H9 (cell line): Measurements from ENCODE around the gene MPZL1. TPM values are rescaled to one million over a fixed set of nuclear protein-coding genes. Genes with fewer than 3 reads are reported as not detected.

Source experiments
- DNase-seq: peaks from one replicate; pipeline ENCODE4 v3.0.0-alpha.2; 2017
- H2AFZ ChIP-seq: one replicate; pipeline ENCODE4 v1.6.1; 2013; ENCODE audit warnings: mild to moderate bottlenecking, low read length, control low read depth, moderate library complexity
- H2AK5ac ChIP-seq: 2 replicates; pipeline ENCODE4 v1.6.1; 2013; ENCODE audit warnings: low read length, control low read depth, mixed read lengths; ENCODE audit not compliant: insufficient read length
- H2BK120ac ChIP-seq: one replicate; pipeline ENCODE4 v1.6.1; 2013; ENCODE audit warnings: low read depth, mild to moderate bottlenecking, low read length, control low read depth, inconsistent platforms; ENCODE audit not compliant: poor library complexity, severe bottlenecking
- H2BK12ac ChIP-seq: 2 replicates; pipeline ENCODE4 v1.6.1; 2013; ENCODE audit warnings: low read length, control low read depth, mixed read lengths, low read depth; ENCODE audit not compliant: insufficient read length
- H2BK15ac ChIP-seq: 2 replicates; pipeline ENCODE4 v1.6.1; 2013; ENCODE audit warnings: low read depth, low read length, control low read depth
- H2BK20ac ChIP-seq: one replicate; pipeline ENCODE4 v1.6.1; 2013; ENCODE audit warnings: low read depth, mild to moderate bottlenecking, low read length, control low read depth, inconsistent platforms; ENCODE audit not compliant: poor library complexity, severe bottlenecking
- H2BK5ac ChIP-seq: 2 replicates; pipeline ENCODE4 v1.6.1; 2013; ENCODE audit warnings: low read length, control low read depth, mixed read lengths; ENCODE audit not compliant: insufficient read length
- H3K14ac ChIP-seq: 2 replicates; pipeline ENCODE4 v1.6.1; 2013; ENCODE audit warnings: low read length, control low read depth; ENCODE audit not compliant: insufficient read depth
- H3K18ac ChIP-seq: 2 replicates; pipeline ENCODE4 v1.6.1; 2013; ENCODE audit warnings: low read depth, mild to moderate bottlenecking, mixed read lengths, low read length, control low read depth; ENCODE audit not compliant: insufficient read length
- H3K23ac ChIP-seq: 2 replicates; pipeline ENCODE4 v1.6.1; 2013; ENCODE audit warnings: low read length, control low read depth, mixed read lengths, low read depth; ENCODE audit not compliant: insufficient read length
- H3K23me2 ChIP-seq: 2 replicates; pipeline ENCODE4 v1.6.1; 2013; ENCODE audit warnings: low read depth, mild to moderate bottlenecking, mixed read lengths, low read length, control low read depth; ENCODE audit not compliant: insufficient read length, poor library complexity, severe bottlenecking
- H3K27ac ChIP-seq: 2 replicates; pipeline ENCODE4 v1.5.1; 2013; ENCODE audit warnings: low read length, control low read depth, mixed read lengths, low read depth; ENCODE audit not compliant: insufficient read length
- H3K27me3 ChIP-seq: 2 replicates; pipeline ENCODE4 v1.6.1; 2013; ENCODE audit warnings: low read length, control low read depth, inconsistent platforms; ENCODE audit not compliant: insufficient read depth
- H3K4ac ChIP-seq: 2 replicates; pipeline ENCODE4 v1.6.1; 2013; ENCODE audit warnings: low read depth, mild to moderate bottlenecking, control low read depth, inconsistent platforms, low read length, moderate library complexity
- H3K4me1 ChIP-seq: 2 replicates; pipeline ENCODE4 v1.6.1; 2013; ENCODE audit warnings: low read length, control low read depth, inconsistent platforms; ENCODE audit not compliant: insufficient read depth
- H3K4me2 ChIP-seq: 2 replicates; pipeline ENCODE4 v1.6.1; 2013; ENCODE audit warnings: low read length, control low read depth, mixed read lengths; ENCODE audit not compliant: insufficient read length, insufficient read depth
- H3K56ac ChIP-seq: 2 replicates; pipeline ENCODE4 v1.6.1; 2013; ENCODE audit warnings: low read depth, mild to moderate bottlenecking, mixed read lengths, low read length, control low read depth; ENCODE audit not compliant: insufficient read length
- H3K79me1 ChIP-seq: 2 replicates; pipeline ENCODE4 v1.6.1; 2013; ENCODE audit warnings: low read depth, mild to moderate bottlenecking, moderate library complexity, low read length, control low read depth, inconsistent platforms; ENCODE audit not compliant: insufficient read depth, poor library complexity, severe bottlenecking
- H3K79me2 ChIP-seq: 2 replicates; pipeline ENCODE4 v1.6.1; 2013; ENCODE audit warnings: low read length, control low read depth, inconsistent platforms; ENCODE audit not compliant: insufficient read depth
- H3K9ac ChIP-seq: 2 replicates; pipeline ENCODE4 v1.6.1; 2013; ENCODE audit warnings: low read length, control low read depth, mixed read lengths; ENCODE audit not compliant: insufficient read length; ENCODE audit errors: extremely low read depth
- H3K9me3 ChIP-seq: one replicate; pipeline ENCODE4 v1.6.1; 2013; ENCODE audit warnings: low read depth, low read length, inconsistent platforms; ENCODE audit not compliant: control insufficient read depth
- H3T11ph ChIP-seq: one replicate; pipeline ENCODE4 v1.6.1; 2013; ENCODE audit warnings: mild to moderate bottlenecking, low read length, control low read depth, inconsistent platforms
- H4K20me1 ChIP-seq: one replicate; pipeline ENCODE4 v1.6.1; 2013; ENCODE audit not compliant: control insufficient read depth, insufficient read length, insufficient read depth
- H4K5ac ChIP-seq: 2 replicates; pipeline ENCODE4 v1.6.1; 2013; ENCODE audit warnings: low read depth, mild to moderate bottlenecking, mixed read lengths, low read length, control low read depth; ENCODE audit not compliant: insufficient read length
- H4K8ac ChIP-seq: replicated peaks from 2 replicates; pipeline ENCODE4 v1.6.1; 2013; ENCODE audit warnings: low read length, control low read depth, mixed read lengths, low read depth; ENCODE audit not compliant: insufficient read length
- H4K91ac ChIP-seq: 2 replicates; pipeline ENCODE4 v1.6.1; 2013; ENCODE audit warnings: low read depth, mild to moderate bottlenecking, moderate library complexity, mixed read lengths, low read length, control low read depth; ENCODE audit not compliant: insufficient read length
- H3K27ac Mint-ChIP-seq, 3 experiments: 2 replicates in 2 of 3; 3 replicates in 1 of 3; pipeline ENCODE4 v1.8.0; 2020 to 2021; ENCODE audit warnings: mixed read lengths in 3 of 3, mild to moderate bottlenecking in 1 of 3, moderate library complexity in 1 of 3
- H3K27me3 Mint-ChIP-seq: 2 replicates; pipeline ENCODE4 v1.8.0; 2021; ENCODE audit warnings: low read depth, mild to moderate bottlenecking, moderate library complexity, mixed read lengths
- H3K36me3 Mint-ChIP-seq, 3 experiments: 2 replicates in 2 of 3; 3 replicates in 1 of 3; pipeline ENCODE4 v1.8.0; 2020 to 2021; ENCODE audit warnings: low read depth in 3 of 3, mixed read lengths in 3 of 3; ENCODE audit not compliant: insufficient read depth in 1 of 3
- H3K4me1 Mint-ChIP-seq, 2 experiments: 2 replicates each; pipeline ENCODE4 v1.8.0; 2020; ENCODE audit warnings: mixed read lengths in 2 of 2
- H3K4me3 Mint-ChIP-seq, 2 experiments: 2 replicates in 1 of 2; 3 replicates in 1 of 2; pipeline ENCODE4 v1.8.0; 2020 to 2021; ENCODE audit warnings: mild to moderate bottlenecking in 2 of 2, mixed read lengths in 2 of 2, moderate library complexity in 1 of 2
- H3K9me3 Mint-ChIP-seq, 2 experiments: 2 replicates in 1 of 2; 3 replicates in 1 of 2; pipeline ENCODE4 v1.8.0; 2020; ENCODE audit warnings: mild to moderate bottlenecking in 2 of 2, mixed read lengths in 2 of 2, moderate library complexity in 1 of 2
- WGBS: extraction: QIAGEN DNeasy Blood & Tissue Kit; methylation state at CpG from one replicate; pipeline ENCODE4 v1.1.7; 2013; ENCODE audit warnings: missing lambda C conversion rate, low lambda C conversion rate, mixed read lengths; ENCODE audit not compliant: insufficient read length; ENCODE audit errors: extremely low coverage; 5-methylcytosine and 5-hydroxymethylcytosine counted together
- total RNA-seq: library from RNA; stranded (reverse); gene quantifications from 2 replicates; pipeline ENCODE4 v1.2.1, GENCODE V29; 2021
- TF ChIP-seq, protein P1 (sequence below): fragments of 200-600 bp; sonication (generic); conservative IDR thresholded peaks from 3 replicates; pipeline ENCODE4 v1.8.0; 2021; ENCODE audit warnings: antibody characterized with exemption, mild to moderate bottlenecking

Gene MPZL1
- total RNA-seq, 1 experiment from 2014 or later: 60.7 TPM

DNA sequence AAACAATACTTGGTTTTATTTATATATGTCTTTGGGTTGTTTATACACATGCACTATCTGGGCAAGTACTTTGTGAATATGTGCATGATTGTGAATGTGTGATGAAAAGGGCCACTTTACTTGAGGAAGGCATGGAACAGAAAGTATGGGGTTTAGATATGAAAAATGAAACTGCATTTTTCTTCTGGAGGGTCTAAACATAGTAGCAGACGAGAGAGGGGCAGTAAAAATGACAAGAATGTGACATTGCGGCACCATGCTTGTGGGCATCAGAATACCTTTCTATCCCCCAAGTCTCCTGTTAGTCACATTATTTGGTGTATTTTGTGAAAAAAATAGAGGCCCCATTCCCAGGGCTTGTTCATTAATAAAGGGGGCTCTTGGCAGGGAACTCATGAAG, 15.4 kb upstream of the MPZL1 start:
- H2BK5ac ChIP-seq: no peak overlapping the region
- peaks cover 66 to 78% of the 10 kb centered on the region in 2 experiments for H3K4me1 Mint-ChIP-seq
- no CpG with 5 or more reads among the region's 2 CpGs for WGBS

More for the DNA sequence above, 15.4 kb upstream of the MPZL1 start:
- Histone ChIP-seq H2AK5ac (no peak overlapping the region), H3K23ac (no peak overlapping the region), H3K14ac (no peak overlapping the region), H3K79me2 (no peaks in the 10 kb centered on the region), H2BK15ac (no peak overlapping the region), H3K56ac (no peak overlapping the region), H3K18ac (no peak overlapping the region), H2BK120ac (no peak overlapping the region), H4K8ac (no peak overlapping the region), H3K27ac (no peak overlapping the region), H4K91ac (no peak overlapping the region), H3K9ac (no peak overlapping the region), H4K5ac (no peak overlapping the region), H3K27me3 (no peaks in the 10 kb centered on the region), H3T11ph (no peak overlapping the region), H3K4me1 (peaks cover 9% of the 10 kb centered on the region), H2BK12ac (no peak overlapping the region), H3K9me3 (no peaks in the 10 kb centered on the region), H3K79me1 (no peaks in the 10 kb centered on the region), H3K4me2 (no peak overlapping the region), H3K23me2 (no peaks in the 10 kb centered on the region), H3K4ac (no peak overlapping the region), H2BK20ac (no peak overlapping the region), H2AFZ (no peak overlapping the region), H4K20me1 (no peaks in the 10 kb centered on the region)
- no peaks in the 10 kb centered on the region; a peak in 1 of 5 replicates for H3K9me3 Mint-ChIP-seq
- no peak overlapping the region for H3K4me3 Mint-ChIP-seq
- TF ChIP-seq, protein P1, sequence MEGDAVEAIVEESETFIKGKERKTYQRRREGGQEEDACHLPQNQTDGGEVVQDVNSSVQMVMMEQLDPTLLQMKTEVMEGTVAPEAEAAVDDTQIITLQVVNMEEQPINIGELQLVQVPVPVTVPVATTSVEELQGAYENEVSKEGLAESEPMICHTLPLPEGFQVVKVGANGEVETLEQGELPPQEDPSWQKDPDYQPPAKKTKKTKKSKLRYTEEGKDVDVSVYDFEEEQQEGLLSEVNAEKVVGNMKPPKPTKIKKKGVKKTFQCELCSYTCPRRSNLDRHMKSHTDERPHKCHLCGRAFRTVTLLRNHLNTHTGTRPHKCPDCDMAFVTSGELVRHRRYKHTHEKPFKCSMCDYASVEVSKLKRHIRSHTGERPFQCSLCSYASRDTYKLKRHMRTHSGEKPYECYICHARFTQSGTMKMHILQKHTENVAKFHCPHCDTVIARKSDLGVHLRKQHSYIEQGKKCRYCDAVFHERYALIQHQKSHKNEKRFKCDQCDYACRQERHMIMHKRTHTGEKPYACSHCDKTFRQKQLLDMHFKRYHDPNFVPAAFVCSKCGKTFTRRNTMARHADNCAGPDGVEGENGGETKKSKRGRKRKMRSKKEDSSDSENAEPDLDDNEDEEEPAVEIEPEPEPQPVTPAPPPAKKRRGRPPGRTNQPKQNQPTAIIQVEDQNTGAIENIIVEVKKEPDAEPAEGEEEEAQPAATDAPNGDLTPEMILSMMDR: no peak
- peaks cover 10% of the 10 kb centered on the region for H3K27me3 Mint-ChIP-seq
- no peak overlapping the region; a peak in 1 of 7 replicates for H3K27ac Mint-ChIP-seq
- DNase-seq: no peak
- H3K36me3 Mint-ChIP-seq: no peaks in the 10 kb centered on the region
